ENCODE measurements around the gene MRFAP1. TPM values are rescaled to one million over a fixed set of nuclear protein-coding genes. Genes with fewer than 3 reads are reported as not detected.
A peak's percentile ranks its signal among the peaks of the same experiment; 100 is the strongest.

The MRFAP1 gene
- total RNA-seq, 2 experiments from 2014 or later, result 91.3 to 107 TPM

DNA sequence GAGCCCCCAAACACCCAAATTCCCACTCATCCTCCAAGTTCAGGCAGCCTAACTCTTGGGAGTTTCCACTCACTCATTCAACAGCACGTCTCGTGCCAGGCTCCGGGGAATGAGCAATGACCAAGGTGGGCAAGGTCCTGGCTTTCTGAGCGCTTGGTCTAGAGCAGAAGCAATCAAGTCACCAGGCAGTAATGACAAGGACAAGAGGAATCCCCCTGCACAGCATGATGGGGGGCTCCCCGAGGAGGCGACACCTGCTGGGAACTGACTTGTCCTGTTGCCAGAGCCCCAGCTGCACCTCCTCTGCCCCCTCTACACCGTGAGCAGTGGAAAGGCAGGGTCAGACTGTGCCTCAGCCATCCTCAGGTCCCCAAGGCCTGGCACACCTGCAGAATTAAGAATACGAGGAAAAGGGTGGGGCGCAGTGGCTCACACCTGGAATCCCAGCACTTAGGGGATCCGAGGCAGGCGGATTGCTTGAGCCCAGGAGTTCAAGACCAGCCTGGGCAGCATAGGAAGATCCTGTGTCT lies 25.7 kb upstream of the MRFAP1 start:
- ChIA-PET POLR2A (no interaction called here), CTCF (interaction anchor here (1.2 kb wide), 1 partner anchor 11 kb away, joined by 3 read pairs; no protein-coding TSS in a partner anchor)
- DNase-seq, result no peak
- Mint-ChIP-seq H3K36me3 (ENCODE audit: low read depth) (peaks cover 43% of the 10 kb centered on the region), H3K4me1 (no peaks in the 10 kb centered on the region), H3K9me3 (no peaks in the 10 kb centered on the region), H3K4me3 (no peak overlapping the region), H3K27me3 (no peaks in the 10 kb centered on the region), H3K27ac (no peak overlapping the region)

- no peak overlapping the region for H3K27ac Mint-ChIP-seq
- H3K4me3 Mint-ChIP-seq, result no peak overlapping the region
- ChIA-PET POLR2A (no interaction called here), CTCF (interaction anchor here (1.2 kb wide), 1 partner anchor 10 kb away, joined by 3 read pairs; no protein-coding TSS in a partner anchor)
- no peaks in the 10 kb centered on the region for H3K27me3 Mint-ChIP-seq
- H3K9me3 Mint-ChIP-seq, result no peaks in the 10 kb centered on the region
- H3K4me1 Mint-ChIP-seq, result no peaks in the 10 kb centered on the region
- peaks cover 42% of the 10 kb centered on the region for H3K36me3 Mint-ChIP-seq (ENCODE audit: low read depth)
- no peak for DNase-seq
These were observed 24.1 kb upstream of the MRFAP1 start for GRCh38 chr4:6616087-6616995.

GRCh38 chr4:6617246-6617645 lies 23.2 kb upstream of the MRFAP1 start:
- no peak for DNase-seq
- Mint-ChIP-seq H3K4me1 (no peaks in the 10 kb centered on the region), H3K36me3 (ENCODE audit: low read depth) (peaks cover 33% of the 10 kb centered on the region), H3K9me3 (no peaks in the 10 kb centered on the region), H3K4me3 (no peak overlapping the region), H3K27me3 (no peaks in the 10 kb centered on the region), H3K27ac (no peak overlapping the region)
- CTCF ChIA-PET, result no interaction called here
- POLR2A ChIA-PET, result no interaction called here

DNA sequence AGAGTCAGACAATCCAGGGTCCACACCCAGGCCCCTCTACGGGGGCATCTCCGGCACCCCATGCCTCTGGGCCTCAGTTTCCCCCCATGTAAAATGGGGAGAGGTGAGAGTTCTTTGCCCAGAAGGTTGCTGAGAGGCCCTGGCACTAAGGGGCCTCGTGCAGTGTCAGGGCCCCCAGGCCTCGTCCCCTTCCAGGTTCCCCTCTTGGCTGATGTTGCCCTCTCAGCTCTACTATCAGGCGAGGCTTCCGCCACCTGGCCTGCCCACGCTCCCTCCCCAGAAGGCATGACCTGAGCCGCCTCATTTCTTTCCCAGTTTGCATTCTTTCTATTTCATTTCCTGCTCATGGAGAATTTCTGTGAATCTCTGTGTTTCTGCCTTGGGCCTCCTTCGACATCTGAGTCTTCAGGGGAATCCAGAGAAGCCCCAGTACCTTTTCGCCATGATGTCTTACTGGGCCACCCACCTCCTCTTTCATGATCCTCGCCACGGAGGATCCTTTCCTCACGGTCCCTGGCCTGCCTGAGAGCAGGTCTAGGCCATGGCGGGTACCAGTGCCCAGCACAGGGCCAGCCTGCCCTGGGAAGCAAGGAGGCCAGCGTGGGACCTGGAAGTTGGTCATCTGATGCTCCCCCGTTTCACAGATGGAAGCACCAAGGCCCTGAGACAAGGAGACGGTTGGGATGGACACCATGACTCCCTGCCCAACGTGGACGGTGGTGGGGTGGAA lies 21.9 kb upstream of the MRFAP1 start:
- POLR2A ChIA-PET, result no interaction called here
- H3K36me3 Mint-ChIP-seq (ENCODE audit: low read depth), result peaks cover 30% of the 10 kb centered on the region

GRCh38 chr4:6619116-6619465 lies 21.4 kb upstream of the MRFAP1 start:
- Mint-ChIP-seq H3K9me3 (no peaks in the 10 kb centered on the region), H3K27ac (no peak overlapping the region), H3K36me3 (ENCODE audit: low read depth) (peaks cover 30% of the 10 kb centered on the region), H3K27me3 (no peaks in the 10 kb centered on the region), H3K4me1 (no peaks in the 10 kb centered on the region), H3K4me3 (no peak overlapping the region)
- ChIA-PET POLR2A (no interaction called here), CTCF (interaction anchor here (0.6 to 1.0 kb wide), 2 partner anchors 36 to 124 kb away, joined by 3 read pairs; no protein-coding TSS in a partner anchor)
- no peak for DNase-seq

More for the DNA sequence above, 21.9 kb upstream of the MRFAP1 start:
- no peak overlapping the region for H3K4me3 Mint-ChIP-seq
- CTCF ChIA-PET, result no interaction called here
- H3K27me3 Mint-ChIP-seq, result no peaks in the 10 kb centered on the region
- no peaks in the 10 kb centered on the region for H3K4me1 Mint-ChIP-seq
- no peaks in the 10 kb centered on the region for H3K9me3 Mint-ChIP-seq
- no peak for DNase-seq
- peak overlapping the region; percentile 50 for H3K27ac Mint-ChIP-seq

- H3K36me3 Mint-ChIP-seq (ENCODE audit: low read depth), result peaks cover 27% of the 10 kb centered on the region
- H3K4me1 Mint-ChIP-seq, result no peaks in the 10 kb centered on the region
- CTCF ChIA-PET, result interaction anchor here (0.6 to 1.1 kb wide), 3 partner anchors 28 to 124 kb away, joined by 3 read pairs; no protein-coding TSS in a partner anchor
- H3K9me3 Mint-ChIP-seq, result no peaks in the 10 kb centered on the region
- no peak for DNase-seq
- no peak overlapping the region for H3K4me3 Mint-ChIP-seq
- no peaks in the 10 kb centered on the region for H3K27me3 Mint-ChIP-seq
- POLR2A ChIA-PET, result no interaction called here
- no peak overlapping the region for H3K27ac Mint-ChIP-seq
These were observed 20.8 kb upstream of the MRFAP1 start for GRCh38 chr4:6619466-6620255.

- Mint-ChIP-seq H3K27ac (no peak overlapping the region), H3K27me3 (no peaks in the 10 kb centered on the region), H3K4me3 (no peak overlapping the region), H3K9me3 (no peaks in the 10 kb centered on the region), H3K36me3 (ENCODE audit: low read depth) (peaks cover 24% of the 10 kb centered on the region), H3K4me1 (no peaks in the 10 kb centered on the region)
- DNase-seq, result no peak
- ChIA-PET POLR2A (no interaction called here), CTCF (interaction anchor here (1.1 kb wide), 1 partner anchor 27 kb away, joined by 3 read pairs; no protein-coding TSS in a partner anchor)
These were observed 20.2 kb upstream of the MRFAP1 start for GRCh38 chr4:6620296-6620695.

- DNase-seq, result no peak
- H3K36me3 Mint-ChIP-seq (ENCODE audit: low read depth), result peaks cover 21% of the 10 kb centered on the region
- POLR2A ChIA-PET, result no interaction called here
- no peak overlapping the region for H3K27ac Mint-ChIP-seq
- no peak overlapping the region for H3K4me3 Mint-ChIP-seq
- no peaks in the 10 kb centered on the region for H3K27me3 Mint-ChIP-seq
- H3K9me3 Mint-ChIP-seq, result no peaks in the 10 kb centered on the region
- CTCF ChIA-PET, result interaction anchor here (1.1 kb wide), 1 partner anchor 26 kb away, joined by 3 read pairs; no protein-coding TSS in a partner anchor
- H3K4me1 Mint-ChIP-seq, result no peaks in the 10 kb centered on the region
These were observed 19.5 kb upstream of the MRFAP1 start for GRCh38 chr4:6620891-6621555.

GRCh38 chr4:6621556-6621927 lies 18.9 kb upstream of the MRFAP1 start:
- no peaks in the 10 kb centered on the region for H3K4me1 Mint-ChIP-seq
- POLR2A ChIA-PET, result no interaction called here
- no peak overlapping the region for H3K4me3 Mint-ChIP-seq
- CTCF ChIA-PET, result no interaction called here
- peaks cover 16% of the 10 kb centered on the region for H3K36me3 Mint-ChIP-seq (ENCODE audit: low read depth)
- no peak for DNase-seq
- no peak overlapping the region for H3K27ac Mint-ChIP-seq
- H3K9me3 Mint-ChIP-seq, result no peaks in the 10 kb centered on the region
- no peaks in the 10 kb centered on the region for H3K27me3 Mint-ChIP-seq

DNA sequence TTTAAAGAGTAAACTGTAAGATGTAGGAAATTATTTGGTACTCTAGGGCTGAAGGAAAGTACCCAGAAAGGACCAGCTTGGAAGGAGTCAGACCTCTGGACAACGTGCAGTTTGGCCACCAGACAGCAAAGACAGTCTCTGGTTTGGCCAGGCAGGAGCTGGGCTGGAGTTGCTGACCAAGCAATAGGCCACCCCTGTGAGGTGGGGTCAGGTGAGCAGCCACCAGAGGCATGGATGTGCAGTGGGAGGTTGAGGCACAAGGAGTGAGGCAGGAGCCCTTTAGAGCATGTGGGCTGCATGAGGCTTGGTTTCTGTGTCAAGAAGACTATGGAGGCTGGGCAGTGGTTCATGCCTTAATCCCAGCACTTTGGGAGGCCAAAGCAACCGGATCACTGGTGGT lies 17.7 kb upstream of the MRFAP1 start:
- POLR2A ChIA-PET, result interaction anchor here (0.6 kb wide), 1 partner anchor 165 kb away, joined by 5 read pairs; no protein-coding TSS in a partner anchor
- CTCF ChIA-PET, result no interaction called here
- DNase-seq, result no peak
- H3K9me3 Mint-ChIP-seq, result no peaks in the 10 kb centered on the region
- H3K4me1 Mint-ChIP-seq, result no peaks in the 10 kb centered on the region
- no peak overlapping the region for H3K4me3 Mint-ChIP-seq
- peaks cover 6% of the 10 kb centered on the region for H3K36me3 Mint-ChIP-seq (ENCODE audit: low read depth)
- no peaks in the 10 kb centered on the region for H3K27me3 Mint-ChIP-seq
- H3K27ac Mint-ChIP-seq, result no peak overlapping the region

DNA sequence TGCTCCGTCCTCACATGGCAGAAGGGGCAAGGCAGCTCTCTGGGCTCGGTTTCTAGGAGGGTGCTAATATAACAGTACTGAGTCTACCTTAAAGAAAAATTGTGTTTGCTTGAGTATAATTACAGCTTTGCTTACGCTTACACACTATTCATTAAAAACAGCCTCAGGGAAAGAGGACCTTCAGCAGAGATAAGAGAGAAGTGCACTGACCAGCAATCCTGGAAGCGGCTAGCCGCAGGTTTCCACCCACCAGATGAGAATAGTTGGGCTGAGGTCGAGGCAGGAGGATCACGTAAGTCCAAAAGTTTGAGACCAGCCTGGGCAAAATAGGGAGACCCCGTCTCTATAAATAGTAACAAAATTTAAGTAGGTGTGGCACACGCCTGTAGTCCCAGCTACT lies 15.2 kb upstream of the MRFAP1 start:
- DNase-seq, result no peak
- H3K27me3 Mint-ChIP-seq, result no peaks in the 10 kb centered on the region
- no peaks in the 10 kb centered on the region for H3K4me1 Mint-ChIP-seq
- POLR2A ChIA-PET, result no interaction called here
- H3K27ac Mint-ChIP-seq, result no peak overlapping the region
- no peaks in the 10 kb centered on the region for H3K36me3 Mint-ChIP-seq (ENCODE audit: low read depth)
- no peak overlapping the region for H3K4me3 Mint-ChIP-seq
- CTCF ChIA-PET, result interaction anchor here (1.5 kb wide), 1 partner anchor 10 kb away, joined by 3 read pairs; no protein-coding TSS in a partner anchor
- H3K9me3 Mint-ChIP-seq, result no peaks in the 10 kb centered on the region

DNA sequence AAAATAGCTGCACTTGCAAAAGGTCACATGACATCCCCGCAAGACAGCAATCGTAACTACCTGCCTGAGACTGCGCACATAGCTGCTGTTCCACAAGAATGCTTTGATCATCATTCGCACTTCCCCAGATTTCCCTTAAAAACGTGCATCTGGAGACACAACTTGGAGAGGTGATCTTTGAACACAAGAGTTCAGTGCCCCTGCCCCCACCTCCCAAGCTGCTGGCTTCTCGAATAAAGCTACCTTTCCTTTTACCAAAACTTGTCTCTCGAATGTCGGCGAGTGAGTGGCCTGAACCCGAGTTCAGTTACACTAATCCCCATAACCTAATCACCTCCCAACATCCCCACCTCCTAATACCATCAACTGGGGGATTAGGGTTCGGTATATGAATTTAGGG lies 14.4 kb upstream of the MRFAP1 start:
- no peaks in the 10 kb centered on the region for H3K36me3 Mint-ChIP-seq (ENCODE audit: low read depth)
- no peaks in the 10 kb centered on the region for H3K9me3 Mint-ChIP-seq
- ChIA-PET POLR2A (interaction anchor here (0.6 kb wide), 2 partner anchors 36 to 479 kb away, joined by 5 to 9 read pairs; no protein-coding TSS in a partner anchor), CTCF (interaction anchor here (1.5 kb wide), 1 partner anchor 11 kb away, joined by 3 read pairs; no protein-coding TSS in a partner anchor)
- no peaks in the 10 kb centered on the region for H3K27me3 Mint-ChIP-seq
- no peak overlapping the region for H3K27ac Mint-ChIP-seq
- no peaks in the 10 kb centered on the region for H3K4me1 Mint-ChIP-seq
- DNase-seq, result no peak
- H3K4me3 Mint-ChIP-seq, result no peak overlapping the region

All from activated CD4-positive, alpha-beta T cell treated with anti-CD3 and anti-CD28 coated beads, Interleukin-2, amount 10 ng/mL, durations not matched to agents 7 days and 5 days (primary cell).